ENCODE data around the gene SPPL2B. TPM values are rescaled to one million over a fixed set of nuclear protein-coding genes. Genes with fewer than 3 reads are reported as not detected.
"Not testable (repeated sequence)": the region's sequence is repeated elsewhere in the genome, so short reads cannot be mapped to it uniquely, and the experiment has no call there.

Gene SPPL2B
- total RNA-seq, 6 experiments from 2014 or later, result 11.8 to 39.8 (median 26.5) TPM

- Histone ChIP-seq H3K4me1 (peaks cover 0 to 13% (median 0%) of the 10 kb centered on the region in 4 donors), H3K27me3 (no peaks in the 10 kb centered on the region), H3K9me3 (no peaks in the 10 kb centered on the region), H3K27ac (no peak overlapping the region), H3K4me3 (no peak overlapping the region), H3K36me3 (no peaks in the 10 kb centered on the region)
- ATAC-seq (peak; percentile 26 to 73 (median 38)), DNase-seq (no peak)
- intact Hi-C loops (cut with DNase I), result loop anchor here in 1 of 2 donors (10.0 kb wide), 1 partner anchor 236 kb away; the partner anchor contains the start of gene AP3D1
- whole genome bisulfite sequencing (ENCODE audit: insufficient coverage, low coverage, low lambda C conversion rate, missing lambda C conversion rate), result 6% methylated on average over 10 of the region's 10 CpGs
- TF ChIP-seq POLR2A (IDR thresholded peaks at IDR 0.05), result no peak
- TF ChIP-seq, protein P1, sequence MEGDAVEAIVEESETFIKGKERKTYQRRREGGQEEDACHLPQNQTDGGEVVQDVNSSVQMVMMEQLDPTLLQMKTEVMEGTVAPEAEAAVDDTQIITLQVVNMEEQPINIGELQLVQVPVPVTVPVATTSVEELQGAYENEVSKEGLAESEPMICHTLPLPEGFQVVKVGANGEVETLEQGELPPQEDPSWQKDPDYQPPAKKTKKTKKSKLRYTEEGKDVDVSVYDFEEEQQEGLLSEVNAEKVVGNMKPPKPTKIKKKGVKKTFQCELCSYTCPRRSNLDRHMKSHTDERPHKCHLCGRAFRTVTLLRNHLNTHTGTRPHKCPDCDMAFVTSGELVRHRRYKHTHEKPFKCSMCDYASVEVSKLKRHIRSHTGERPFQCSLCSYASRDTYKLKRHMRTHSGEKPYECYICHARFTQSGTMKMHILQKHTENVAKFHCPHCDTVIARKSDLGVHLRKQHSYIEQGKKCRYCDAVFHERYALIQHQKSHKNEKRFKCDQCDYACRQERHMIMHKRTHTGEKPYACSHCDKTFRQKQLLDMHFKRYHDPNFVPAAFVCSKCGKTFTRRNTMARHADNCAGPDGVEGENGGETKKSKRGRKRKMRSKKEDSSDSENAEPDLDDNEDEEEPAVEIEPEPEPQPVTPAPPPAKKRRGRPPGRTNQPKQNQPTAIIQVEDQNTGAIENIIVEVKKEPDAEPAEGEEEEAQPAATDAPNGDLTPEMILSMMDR (IDR thresholded peaks at IDR 0.05), result peak; percentile 57 to 77 (median 72)
Observed at GRCh38 chr19:2391118-2391725, 62.7 kb downstream of the SPPL2B start.

DNA sequence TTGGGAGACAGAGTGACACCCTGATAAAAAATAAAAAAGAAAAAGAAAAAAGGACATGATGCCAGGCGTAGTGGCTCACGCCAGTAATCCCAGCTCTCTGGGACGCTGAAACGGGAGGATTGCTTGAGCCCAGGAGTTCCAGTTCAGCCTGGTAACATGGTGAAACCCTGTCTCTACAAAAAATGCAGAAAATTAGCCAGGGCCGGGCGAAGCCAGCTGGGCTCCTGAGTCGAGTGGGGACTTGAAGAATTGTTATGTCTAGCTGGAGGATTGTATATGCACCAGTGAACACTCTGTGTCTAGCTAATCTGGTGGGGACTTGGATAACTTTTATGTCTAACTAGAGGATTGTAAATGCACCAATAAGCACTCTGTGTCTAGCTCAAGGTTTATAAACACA is 63.9 kb downstream of the SPPL2B start:
- Histone ChIP-seq H3K36me3 (no peaks in the 10 kb centered on the region), H3K4me1 (peaks cover 0 to 17% (median 0%) of the 10 kb centered on the region in 4 donors), H3K27me3 (no peaks in the 10 kb centered on the region), H3K27ac (no peak overlapping the region), H3K4me3 (no peak overlapping the region), H3K9me3 (no peaks in the 10 kb centered on the region)
- DNase-seq (no peak), ATAC-seq (no peak)
- intact Hi-C loops (cut with DNase I), result loop anchor here in 1 of 2 donors (10.0 kb wide), 1 partner anchor 238 kb away; the partner anchor contains the start of gene AP3D1
- TF ChIP-seq POLR2A (IDR thresholded peaks at IDR 0.05), result no peak
- TF ChIP-seq, protein P1 (IDR thresholded peaks at IDR 0.05), result no peak
- WGBS (ENCODE audit: insufficient coverage, low coverage, low lambda C conversion rate, missing lambda C conversion rate), result 50% methylated on average over 7 of the region's 7 CpGs

- not testable (repeated sequence) for DNase-seq, H3K4me3 ChIP-seq, H3K27ac ChIP-seq, H3K27me3 ChIP-seq, H3K9me3 ChIP-seq, ATAC-seq, H3K36me3 ChIP-seq
- peaks cover 0 to 17% (median 0%) of the 10 kb centered on the region in 4 donors for H3K4me1 ChIP-seq
- intact Hi-C loops (cut with DNase I), result loop anchor here in 1 of 2 donors (10.0 kb wide), 1 partner anchor 238 kb away; the partner anchor contains the start of gene AP3D1
- WGBS (ENCODE audit: insufficient coverage, low coverage, low lambda C conversion rate, missing lambda C conversion rate), result 64% methylated on average over 5 of the region's 8 CpGs
Observed at GRCh38 chr19:2392899-2393298, 64.4 kb downstream of the SPPL2B start.

- Histone ChIP-seq H3K9me3 (no peaks in the 10 kb centered on the region), H3K4me3 (no peak overlapping the region), H3K27ac (peak overlapping the region in 1 of 3 donors; percentile 84), H3K27me3 (no peaks in the 10 kb centered on the region), H3K36me3 (no peaks in the 10 kb centered on the region), H3K4me1 (peaks cover 0 to 17% (median 0%) of the 10 kb centered on the region in 4 donors)
- WGBS (ENCODE audit: insufficient coverage, low coverage, low lambda C conversion rate, missing lambda C conversion rate), result 52% methylated on average over 7 of the region's 8 CpGs
- DNase-seq (no peak), ATAC-seq (no peak)
- no peak for TF ChIP-seq POLR2A (IDR thresholded peaks at IDR 0.05)
- TF ChIP-seq, protein P1 (IDR thresholded peaks at IDR 0.05), result no peak
- intact Hi-C loops (cut with DNase I), result loop anchor here in 1 of 2 donors (10.0 kb wide), 1 partner anchor 239 kb away; the partner anchor contains the start of gene AP3D1
Observed at GRCh38 chr19:2394054-2394441, 65.6 kb downstream of the SPPL2B start.

Measured in right lobe of liver (tissue), 6 donors.